Measurements from ENCODE around the gene BACE1-AS. TPM values are rescaled to one million over a fixed set of nuclear protein-coding genes. Genes with fewer than 3 reads are reported as not detected.

Gene BACE1-AS
- polyA plus RNA-seq, 1 experiment, result 5.4 TPM

DNA sequence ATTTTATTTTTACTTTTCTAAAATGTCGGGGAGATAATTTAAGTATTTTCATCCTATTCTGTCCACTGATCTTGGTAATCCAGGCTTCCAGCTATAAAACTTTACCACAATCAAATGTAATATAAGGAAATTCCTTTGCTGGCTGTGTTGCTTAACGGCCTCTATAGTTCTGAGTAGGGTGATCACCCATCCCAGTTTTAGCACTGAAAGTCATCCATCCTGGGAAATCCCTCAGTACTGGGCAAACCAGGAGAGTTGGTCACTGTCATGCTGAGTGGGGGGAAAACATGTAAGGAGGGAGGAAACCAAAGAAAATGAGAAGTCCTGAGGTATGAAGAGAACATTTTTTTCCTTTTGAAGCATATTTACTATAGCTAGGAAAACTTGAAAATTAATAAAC lies 12.8 kb upstream of the BACE1-AS start:
- POLR2A ChIA-PET, result no interaction called here
- no peak overlapping the region for H3K27ac ChIP-seq (ENCODE audit: low read depth, low read length)
- H3K4me3 ChIP-seq (ENCODE audit: low read depth, low read length), result no peak overlapping the region
- TF ChIP-seq, protein P1, sequence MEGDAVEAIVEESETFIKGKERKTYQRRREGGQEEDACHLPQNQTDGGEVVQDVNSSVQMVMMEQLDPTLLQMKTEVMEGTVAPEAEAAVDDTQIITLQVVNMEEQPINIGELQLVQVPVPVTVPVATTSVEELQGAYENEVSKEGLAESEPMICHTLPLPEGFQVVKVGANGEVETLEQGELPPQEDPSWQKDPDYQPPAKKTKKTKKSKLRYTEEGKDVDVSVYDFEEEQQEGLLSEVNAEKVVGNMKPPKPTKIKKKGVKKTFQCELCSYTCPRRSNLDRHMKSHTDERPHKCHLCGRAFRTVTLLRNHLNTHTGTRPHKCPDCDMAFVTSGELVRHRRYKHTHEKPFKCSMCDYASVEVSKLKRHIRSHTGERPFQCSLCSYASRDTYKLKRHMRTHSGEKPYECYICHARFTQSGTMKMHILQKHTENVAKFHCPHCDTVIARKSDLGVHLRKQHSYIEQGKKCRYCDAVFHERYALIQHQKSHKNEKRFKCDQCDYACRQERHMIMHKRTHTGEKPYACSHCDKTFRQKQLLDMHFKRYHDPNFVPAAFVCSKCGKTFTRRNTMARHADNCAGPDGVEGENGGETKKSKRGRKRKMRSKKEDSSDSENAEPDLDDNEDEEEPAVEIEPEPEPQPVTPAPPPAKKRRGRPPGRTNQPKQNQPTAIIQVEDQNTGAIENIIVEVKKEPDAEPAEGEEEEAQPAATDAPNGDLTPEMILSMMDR (IDR thresholded peaks at IDR 0.05; ENCODE audit: low read depth, low read length), result no peak
- H3K27me3 ChIP-seq (ENCODE audit: control insufficient read depth, insufficient read depth, low read length), result no peaks in the 10 kb centered on the region
- CTCF ChIA-PET, result no interaction called here
- H3K9me3 ChIP-seq (ENCODE audit: control insufficient read depth, insufficient read depth, low read length), result no peaks in the 10 kb centered on the region
- no peak for DNase-seq (ENCODE audit: low read depth, low spot score)

DNA sequence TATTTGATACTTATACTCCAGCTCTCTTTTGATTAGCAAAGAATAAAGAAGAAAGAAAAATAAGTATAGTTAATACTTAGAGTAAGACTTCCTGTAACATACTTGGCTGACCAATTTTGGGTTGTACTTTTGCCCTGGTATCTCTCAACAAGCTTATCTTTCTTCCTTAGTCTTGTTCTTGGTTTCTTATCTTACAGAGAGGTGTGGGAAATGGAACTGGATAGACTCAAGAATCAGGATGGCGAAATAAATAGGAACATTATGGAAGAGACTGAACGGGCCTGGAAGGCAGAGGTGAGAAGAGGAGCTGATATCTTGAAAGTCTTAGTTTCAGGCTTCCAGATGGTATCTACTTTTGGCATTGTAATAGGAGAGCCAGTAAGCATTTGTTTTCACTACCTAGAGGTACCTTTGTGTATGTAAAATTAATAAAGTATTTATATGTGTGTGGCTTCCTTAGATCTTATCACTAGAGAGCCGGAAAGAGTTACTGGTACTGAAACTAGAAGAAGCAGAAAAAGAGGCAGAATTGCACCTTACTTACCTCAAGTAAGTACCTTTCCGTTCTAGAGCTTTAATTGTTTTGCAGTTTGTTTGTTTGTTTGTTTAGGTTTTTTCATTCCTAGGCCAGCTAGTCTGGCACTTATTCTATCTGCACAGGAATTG lies 11.3 kb upstream of the BACE1-AS start:
- H3K27ac ChIP-seq (ENCODE audit: low read depth, low read length), result no peak overlapping the region
- no peaks in the 10 kb centered on the region for H3K9me3 ChIP-seq (ENCODE audit: control insufficient read depth, insufficient read depth, low read length)
- H3K27me3 ChIP-seq (ENCODE audit: control insufficient read depth, insufficient read depth, low read length), result no peaks in the 10 kb centered on the region
- POLR2A ChIA-PET, result no interaction called here
- no peak overlapping the region for H3K4me3 ChIP-seq (ENCODE audit: low read depth, low read length)
- TF ChIP-seq, protein P1 (IDR thresholded peaks at IDR 0.05; ENCODE audit: low read depth, low read length), result no peak
- CTCF ChIA-PET, result interaction anchor here (0.5 to 1.9 kb wide), 4 partner anchors 36 to 1840 kb away, joined by 3 to 6 read pairs (median 4); partner anchors contain the start of genes BACE1 and PCSK7
- DNase-seq (ENCODE audit: low read depth, low spot score), result no peak

DNA sequence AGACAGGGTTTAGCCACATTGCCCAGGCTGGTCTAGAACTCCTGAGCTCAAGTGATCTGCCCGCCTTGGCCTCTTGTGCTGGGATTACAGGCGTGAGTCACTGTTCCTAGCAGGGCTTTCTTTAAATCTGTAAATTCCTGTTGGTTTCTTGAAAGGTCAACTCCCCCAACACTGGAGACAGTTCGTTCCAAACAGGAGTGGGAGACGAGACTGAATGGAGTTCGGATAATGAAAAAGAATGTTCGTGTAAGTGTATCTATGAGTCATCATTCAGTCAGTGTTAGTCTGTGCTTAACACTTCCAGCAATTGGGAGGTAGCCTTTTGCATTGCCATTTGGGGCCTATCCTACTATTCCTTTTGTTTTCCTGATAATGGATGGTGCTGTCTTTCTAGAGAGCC lies 10.0 kb upstream of the BACE1-AS start:
- TF ChIP-seq, protein P1 (IDR thresholded peaks at IDR 0.05; ENCODE audit: low read depth, low read length), result no peak
- CTCF ChIA-PET, result interaction anchor here (0.9 to 1.9 kb wide), 2 partner anchors 35 to 41 kb away, joined by 4 to 6 read pairs; partner anchors contain the start of gene BACE1
- no peak overlapping the region for H3K4me3 ChIP-seq (ENCODE audit: low read depth, low read length)
- POLR2A ChIA-PET, result interaction anchor here (0.7 kb wide), 1 partner anchor 256 kb away, joined by 3 read pairs; no protein-coding TSS in a partner anchor
- H3K9me3 ChIP-seq (ENCODE audit: control insufficient read depth, insufficient read depth, low read length), result no peaks in the 10 kb centered on the region
- peak; percentile 89 for DNase-seq (ENCODE audit: low read depth, low spot score)
- peak overlapping the region; percentile 87 for H3K27ac ChIP-seq (ENCODE audit: low read depth, low read length)
- no peaks in the 10 kb centered on the region for H3K27me3 ChIP-seq (ENCODE audit: control insufficient read depth, insufficient read depth, low read length)

DNA sequence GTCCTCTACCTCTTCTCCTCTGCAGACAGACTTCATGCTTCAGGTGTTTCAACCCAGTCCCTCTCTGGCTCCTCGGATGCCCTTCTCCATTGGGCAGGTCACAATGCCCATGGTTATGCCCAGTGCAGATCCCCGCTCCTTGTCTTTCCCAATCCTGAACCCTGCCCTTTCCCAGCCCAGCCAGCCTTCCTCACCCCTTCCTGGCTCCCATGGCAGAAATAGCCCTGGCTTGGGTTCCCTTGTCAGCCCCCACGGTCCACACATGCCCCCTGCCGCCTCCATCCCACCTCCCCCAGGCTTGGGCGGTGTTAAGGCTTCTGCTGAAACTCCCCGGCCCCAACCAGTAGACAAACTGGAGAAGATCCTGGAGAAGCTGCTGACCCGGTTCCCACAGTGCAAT lies 9.3 kb upstream of the BACE1-AS start:
- Histone ChIP-seq H3K27me3 (ENCODE audit: control insufficient read depth, insufficient read depth, low read length) (no peaks in the 10 kb centered on the region), H3K27ac (ENCODE audit: low read depth, low read length) (peak overlapping the region; percentile 87), H3K9me3 (ENCODE audit: control insufficient read depth, insufficient read depth, low read length) (no peaks in the 10 kb centered on the region), H3K4me3 (ENCODE audit: low read depth, low read length) (no peak overlapping the region)
- CTCF ChIA-PET, result no interaction called here
- TF ChIP-seq, protein P1 (IDR thresholded peaks at IDR 0.05; ENCODE audit: low read depth, low read length), result no peak
- POLR2A ChIA-PET, result interaction anchor here (0.6 to 0.7 kb wide), 2 partner anchors 257 to 1133 kb away, joined by 3 to 8 read pairs; no protein-coding TSS in a partner anchor
- no peak for DNase-seq (ENCODE audit: low read depth, low spot score)

DNA sequence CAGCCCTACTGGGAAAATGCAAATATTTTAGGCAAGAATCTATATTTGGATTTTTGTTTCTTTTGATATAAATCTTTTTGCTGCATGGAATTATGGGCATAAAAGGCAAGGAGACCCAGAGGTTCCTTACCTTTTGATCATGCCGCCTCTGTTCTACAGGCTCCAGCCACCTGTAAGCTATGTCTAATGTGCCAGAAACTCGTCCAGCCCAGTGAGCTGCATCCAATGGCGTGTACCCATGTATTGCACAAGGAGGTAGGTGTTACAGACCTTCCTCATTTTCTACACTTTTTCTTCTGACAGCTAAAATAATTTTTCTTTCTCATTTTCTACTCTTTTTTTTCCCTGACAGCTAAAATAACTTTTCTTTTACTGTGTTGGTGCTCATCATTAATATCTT lies 8.2 kb upstream of the BACE1-AS start:
- H3K27me3 ChIP-seq (ENCODE audit: control insufficient read depth, insufficient read depth, low read length), result no peaks in the 10 kb centered on the region
- TF ChIP-seq, protein P1 (IDR thresholded peaks at IDR 0.05; ENCODE audit: low read depth, low read length), result no peak
- POLR2A ChIA-PET, result no interaction called here
- no peak overlapping the region for H3K27ac ChIP-seq (ENCODE audit: low read depth, low read length)
- H3K9me3 ChIP-seq (ENCODE audit: control insufficient read depth, insufficient read depth, low read length), result no peaks in the 10 kb centered on the region
- CTCF ChIA-PET, result no interaction called here
- no peak overlapping the region for H3K4me3 ChIP-seq (ENCODE audit: low read depth, low read length)
- DNase-seq (ENCODE audit: low read depth, low spot score), result no peak

Data from AG04450 (cell line).